ENCODE measurements around the gene SPG21. TPM values are rescaled to one million over a fixed set of nuclear protein-coding genes. Genes with fewer than 3 reads are reported as not detected.

SPG21 gene
- total and polyA plus RNA-seq, 2 of the 13 experiments (the other 11 are each of a cell fraction or from before 2014, with no cell fraction given) = 36.7 to 42.4 TPM

DNA sequence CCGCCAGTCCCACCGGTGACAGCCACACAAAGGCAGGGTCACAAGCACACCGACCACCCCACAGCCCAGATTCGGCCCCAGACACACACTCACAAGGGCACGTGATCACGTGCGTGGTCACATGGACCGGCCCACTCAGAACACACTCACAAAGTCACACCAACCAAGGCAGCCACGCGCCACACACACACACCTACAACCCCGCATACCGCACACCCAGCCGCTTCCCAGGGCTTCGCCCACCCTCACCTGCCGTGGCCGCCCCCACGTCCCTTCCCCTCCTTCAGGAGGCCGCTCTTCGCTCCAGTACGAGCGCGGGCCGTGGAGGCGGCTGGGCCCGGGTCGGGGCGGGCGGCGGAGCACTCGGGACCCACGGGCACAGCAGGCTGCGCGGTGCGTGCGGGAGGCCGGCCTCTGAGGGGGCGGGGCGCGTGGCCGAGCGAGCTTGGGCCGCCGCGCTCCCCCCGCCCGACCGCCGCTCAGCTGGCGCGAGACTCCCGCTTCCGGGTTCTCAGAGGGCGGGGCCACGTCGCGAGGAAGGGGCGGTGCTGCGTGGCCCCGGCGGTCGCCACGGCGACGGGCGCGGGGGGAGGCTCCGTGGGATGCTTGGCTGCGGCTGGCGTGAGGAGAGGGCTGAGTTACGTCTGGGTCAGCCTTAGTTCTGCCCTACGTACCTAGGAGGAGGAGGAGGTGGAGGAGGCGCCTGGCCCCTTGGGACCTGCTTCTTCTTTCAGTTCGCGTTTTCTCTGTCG lies at the start of gene SPG21 (continued):
- TF ChIP-seq ATM (IDR thresholded peaks at IDR 0.05; ENCODE audit: borderline replicate concordance) (no peak), TEAD2 (CRISPR knock-in tag; IDR thresholded peaks at IDR 0.05) (no peak), MLLT10 (CRISPR knock-in tag; IDR thresholded peaks at IDR 0.05) (no peak), ZMYM4 (CRISPR knock-in tag; IDR thresholded peaks at IDR 0.05) (peak; percentile 53), ZNF777 (CRISPR knock-in tag; IDR thresholded peaks at IDR 0.05) (peak; percentile 58), CCDC6 (CRISPR knock-in tag; IDR thresholded peaks at IDR 0.05) (peak; percentile 68; the same call in 1 of the 2 replicates), TCF12 (IDR thresholded peaks at IDR 0.05) (no peak), TCF12 (CRISPR knock-in tag; IDR thresholded peaks at IDR 0.05) (peak; percentile 49; the same call in 1 of the 2 replicates), ZNF224 (CRISPR knock-in tag; IDR thresholded peaks at IDR 0.05) (peak; percentile 59; the same call in 1 of the 2 replicates), KDM5A (IDR thresholded peaks at IDR 0.05; ENCODE audit: borderline replicate concordance, low read length) (peak; percentile 49; the same call in 1 of the 2 replicates), ELF3 (CRISPR knock-in tag; IDR thresholded peaks at IDR 0.05) (peak; percentile 91), SRY (CRISPR knock-in tag; IDR thresholded peaks at IDR 0.05) (peak; percentile 85; the same call in 1 of the 2 replicates)
- TF ChIP-seq, protein P1, sequence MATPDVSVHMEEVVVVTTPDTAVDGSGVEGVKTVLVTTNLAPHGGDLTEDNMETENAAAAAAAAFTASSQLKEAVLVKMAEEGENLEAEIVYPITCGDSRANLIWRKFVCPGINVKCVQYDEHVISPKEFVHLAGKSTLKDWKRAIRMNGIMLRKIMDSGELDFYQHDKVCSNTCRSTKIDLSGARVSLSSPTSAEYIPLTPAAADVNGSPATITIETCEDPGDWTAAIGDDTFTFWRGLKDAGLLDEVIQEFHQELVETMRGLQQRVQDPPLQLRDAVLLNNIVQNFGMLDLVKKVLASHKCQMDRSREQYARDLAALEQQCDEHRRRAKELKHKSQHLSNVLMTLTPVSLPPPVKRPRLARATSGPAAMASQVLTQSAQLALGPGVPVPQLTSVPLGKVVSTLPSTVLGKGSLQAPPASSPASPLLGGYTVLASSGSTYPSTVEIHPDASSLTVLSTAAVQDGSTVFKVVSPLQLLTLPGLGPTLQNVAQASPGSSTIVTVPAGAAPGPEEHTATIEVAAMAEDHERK (CRISPR knock-in tag; IDR thresholded peaks at IDR 0.05; ENCODE audit: low read depth) = peak; percentile 79
- TF ChIP-seq, protein P2, sequence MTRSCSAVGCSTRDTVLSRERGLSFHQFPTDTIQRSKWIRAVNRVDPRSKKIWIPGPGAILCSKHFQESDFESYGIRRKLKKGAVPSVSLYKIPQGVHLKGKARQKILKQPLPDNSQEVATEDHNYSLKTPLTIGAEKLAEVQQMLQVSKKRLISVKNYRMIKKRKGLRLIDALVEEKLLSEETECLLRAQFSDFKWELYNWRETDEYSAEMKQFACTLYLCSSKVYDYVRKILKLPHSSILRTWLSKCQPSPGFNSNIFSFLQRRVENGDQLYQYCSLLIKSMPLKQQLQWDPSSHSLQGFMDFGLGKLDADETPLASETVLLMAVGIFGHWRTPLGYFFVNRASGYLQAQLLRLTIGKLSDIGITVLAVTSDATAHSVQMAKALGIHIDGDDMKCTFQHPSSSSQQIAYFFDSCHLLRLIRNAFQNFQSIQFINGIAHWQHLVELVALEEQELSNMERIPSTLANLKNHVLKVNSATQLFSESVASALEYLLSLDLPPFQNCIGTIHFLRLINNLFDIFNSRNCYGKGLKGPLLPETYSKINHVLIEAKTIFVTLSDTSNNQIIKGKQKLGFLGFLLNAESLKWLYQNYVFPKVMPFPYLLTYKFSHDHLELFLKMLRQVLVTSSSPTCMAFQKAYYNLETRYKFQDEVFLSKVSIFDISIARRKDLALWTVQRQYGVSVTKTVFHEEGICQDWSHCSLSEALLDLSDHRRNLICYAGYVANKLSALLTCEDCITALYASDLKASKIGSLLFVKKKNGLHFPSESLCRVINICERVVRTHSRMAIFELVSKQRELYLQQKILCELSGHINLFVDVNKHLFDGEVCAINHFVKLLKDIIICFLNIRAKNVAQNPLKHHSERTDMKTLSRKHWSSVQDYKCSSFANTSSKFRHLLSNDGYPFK (CRISPR knock-in tag; IDR thresholded peaks at IDR 0.05; ENCODE audit: borderline replicate concordance) = peak; percentile 35; the same call in 1 of the 2 replicates
- TF ChIP-seq, protein P3, sequence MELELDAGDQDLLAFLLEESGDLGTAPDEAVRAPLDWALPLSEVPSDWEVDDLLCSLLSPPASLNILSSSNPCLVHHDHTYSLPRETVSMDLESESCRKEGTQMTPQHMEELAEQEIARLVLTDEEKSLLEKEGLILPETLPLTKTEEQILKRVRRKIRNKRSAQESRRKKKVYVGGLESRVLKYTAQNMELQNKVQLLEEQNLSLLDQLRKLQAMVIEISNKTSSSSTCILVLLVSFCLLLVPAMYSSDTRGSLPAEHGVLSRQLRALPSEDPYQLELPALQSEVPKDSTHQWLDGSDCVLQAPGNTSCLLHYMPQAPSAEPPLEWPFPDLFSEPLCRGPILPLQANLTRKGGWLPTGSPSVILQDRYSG (CRISPR knock-in tag; IDR thresholded peaks at IDR 0.05) = peak; percentile 84; the same call in 1 of the 2 replicates
- TF ChIP-seq, protein P4, sequence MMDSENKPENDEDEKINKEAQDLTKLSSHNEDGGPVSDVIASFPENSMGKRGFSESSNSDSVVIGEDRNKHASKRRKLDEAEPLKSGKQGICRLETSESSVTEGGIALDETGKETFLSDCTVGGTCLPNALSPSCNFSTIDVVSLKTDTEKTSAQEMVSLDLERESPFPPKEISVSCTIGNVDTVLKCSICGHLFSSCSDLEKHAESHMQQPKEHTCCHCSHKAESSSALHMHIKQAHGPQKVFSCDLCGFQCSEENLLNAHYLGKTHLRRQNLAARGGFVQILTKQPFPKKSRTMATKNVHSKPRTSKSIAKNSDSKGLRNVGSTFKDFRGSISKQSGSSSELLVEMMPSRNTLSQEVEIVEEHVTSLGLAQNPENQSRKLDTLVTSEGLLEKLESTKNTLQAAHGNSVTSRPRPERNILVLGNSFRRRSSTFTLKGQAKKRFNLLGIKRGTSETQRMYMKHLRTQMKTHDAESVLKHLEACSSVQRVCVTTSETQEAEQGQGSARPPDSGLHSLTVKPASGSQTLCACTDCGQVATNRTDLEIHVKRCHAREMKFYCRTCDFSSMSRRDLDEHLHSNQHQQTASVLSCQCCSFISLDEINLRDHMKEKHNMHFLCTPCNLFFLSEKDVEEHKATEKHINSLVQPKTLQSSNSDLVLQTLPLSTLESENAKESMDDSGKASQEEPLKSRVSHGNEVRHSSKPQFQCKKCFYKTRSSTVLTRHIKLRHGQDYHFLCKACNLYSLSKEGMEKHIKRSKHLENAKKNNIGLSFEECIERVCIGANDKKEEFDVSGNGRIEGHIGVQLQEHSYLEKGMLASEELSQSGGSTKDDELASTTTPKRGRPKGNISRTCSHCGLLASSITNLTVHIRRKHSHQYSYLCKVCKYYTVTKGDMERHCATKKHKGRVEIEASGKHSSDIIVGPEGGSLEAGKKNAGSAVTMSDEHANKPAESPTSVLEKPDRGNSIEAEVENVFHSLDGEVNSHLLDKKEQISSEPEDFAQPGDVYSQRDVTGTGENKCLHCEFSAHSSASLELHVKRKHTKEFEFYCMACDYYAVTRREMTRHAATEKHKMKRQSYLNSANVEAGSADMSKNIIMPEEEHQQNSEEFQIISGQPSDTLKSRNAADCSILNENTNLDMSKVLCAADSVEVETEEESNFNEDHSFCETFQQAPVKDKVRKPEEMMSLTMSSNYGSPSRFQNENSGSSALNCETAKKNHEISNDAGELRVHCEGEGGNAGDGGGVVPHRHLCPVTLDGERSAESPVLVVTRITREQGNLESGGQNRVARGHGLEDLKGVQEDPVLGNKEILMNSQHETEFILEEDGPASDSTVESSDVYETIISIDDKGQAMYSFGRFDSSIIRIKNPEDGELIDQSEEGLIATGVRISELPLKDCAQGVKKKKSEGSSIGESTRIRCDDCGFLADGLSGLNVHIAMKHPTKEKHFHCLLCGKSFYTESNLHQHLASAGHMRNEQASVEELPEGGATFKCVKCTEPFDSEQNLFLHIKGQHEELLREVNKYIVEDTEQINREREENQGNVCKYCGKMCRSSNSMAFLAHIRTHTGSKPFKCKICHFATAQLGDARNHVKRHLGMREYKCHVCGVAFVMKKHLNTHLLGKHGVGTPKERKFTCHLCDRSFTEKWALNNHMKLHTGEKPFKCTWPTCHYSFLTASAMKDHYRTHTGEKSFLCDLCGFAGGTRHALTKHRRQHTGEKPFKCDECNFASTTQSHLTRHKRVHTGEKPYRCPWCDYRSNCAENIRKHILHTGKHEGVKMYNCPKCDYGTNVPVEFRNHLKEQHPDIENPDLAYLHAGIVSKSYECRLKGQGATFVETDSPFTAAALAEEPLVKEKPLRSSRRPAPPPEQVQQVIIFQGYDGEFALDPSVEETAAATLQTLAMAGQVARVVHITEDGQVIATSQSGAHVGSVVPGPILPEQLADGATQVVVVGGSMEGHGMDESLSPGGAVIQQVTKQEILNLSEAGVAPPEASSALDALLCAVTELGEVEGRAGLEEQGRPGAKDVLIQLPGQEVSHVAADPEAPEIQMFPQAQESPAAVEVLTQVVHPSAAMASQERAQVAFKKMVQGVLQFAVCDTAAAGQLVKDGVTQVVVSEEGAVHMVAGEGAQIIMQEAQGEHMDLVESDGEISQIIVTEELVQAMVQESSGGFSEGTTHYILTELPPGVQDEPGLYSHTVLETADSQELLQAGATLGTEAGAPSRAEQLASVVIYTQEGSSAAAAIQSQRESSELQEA (CRISPR knock-in tag; IDR thresholded peaks at IDR 0.05; ENCODE audit: not compliant biosample characterization) = peak; percentile 27
